ENCODE measurements around the gene COL5A1.
"Not testable (repeated sequence)": the region's sequence is repeated elsewhere in the genome, so short reads cannot be mapped to it uniquely, and the experiment has no call there.

COL5A1 gene

GRCh38 chr9:134682651-134683364 lies 41.2 kb downstream of the COL5A1 start:
- TF ChIP-seq, protein P1, sequence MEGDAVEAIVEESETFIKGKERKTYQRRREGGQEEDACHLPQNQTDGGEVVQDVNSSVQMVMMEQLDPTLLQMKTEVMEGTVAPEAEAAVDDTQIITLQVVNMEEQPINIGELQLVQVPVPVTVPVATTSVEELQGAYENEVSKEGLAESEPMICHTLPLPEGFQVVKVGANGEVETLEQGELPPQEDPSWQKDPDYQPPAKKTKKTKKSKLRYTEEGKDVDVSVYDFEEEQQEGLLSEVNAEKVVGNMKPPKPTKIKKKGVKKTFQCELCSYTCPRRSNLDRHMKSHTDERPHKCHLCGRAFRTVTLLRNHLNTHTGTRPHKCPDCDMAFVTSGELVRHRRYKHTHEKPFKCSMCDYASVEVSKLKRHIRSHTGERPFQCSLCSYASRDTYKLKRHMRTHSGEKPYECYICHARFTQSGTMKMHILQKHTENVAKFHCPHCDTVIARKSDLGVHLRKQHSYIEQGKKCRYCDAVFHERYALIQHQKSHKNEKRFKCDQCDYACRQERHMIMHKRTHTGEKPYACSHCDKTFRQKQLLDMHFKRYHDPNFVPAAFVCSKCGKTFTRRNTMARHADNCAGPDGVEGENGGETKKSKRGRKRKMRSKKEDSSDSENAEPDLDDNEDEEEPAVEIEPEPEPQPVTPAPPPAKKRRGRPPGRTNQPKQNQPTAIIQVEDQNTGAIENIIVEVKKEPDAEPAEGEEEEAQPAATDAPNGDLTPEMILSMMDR (IDR thresholded peaks at IDR 0.05; ENCODE audit: low read depth, low read length) = no peak

GRCh38 chr9:134683714-134684374 lies 42.2 kb downstream of the COL5A1 start:
- TF ChIP-seq, protein P1 (IDR thresholded peaks at IDR 0.05; ENCODE audit: low read depth, low read length) = no peak

More at GRCh38 chr9:134682651-134683364, 41.2 kb downstream of the COL5A1 start:
- DNase-seq (ENCODE audit: extremely low read depth, low read depth) = no peak

GRCh38 chr9:134684375-134684723 lies 42.7 kb downstream of the COL5A1 start:
- DNase-seq (ENCODE audit: extremely low read depth, low read depth) = no peak
- TF ChIP-seq, protein P1 (IDR thresholded peaks at IDR 0.05; ENCODE audit: low read depth, low read length) = no peak

More at GRCh38 chr9:134683714-134684374, 42.2 kb downstream of the COL5A1 start:
- DNase-seq (ENCODE audit: extremely low read depth, low read depth) = no peak

DNA sequence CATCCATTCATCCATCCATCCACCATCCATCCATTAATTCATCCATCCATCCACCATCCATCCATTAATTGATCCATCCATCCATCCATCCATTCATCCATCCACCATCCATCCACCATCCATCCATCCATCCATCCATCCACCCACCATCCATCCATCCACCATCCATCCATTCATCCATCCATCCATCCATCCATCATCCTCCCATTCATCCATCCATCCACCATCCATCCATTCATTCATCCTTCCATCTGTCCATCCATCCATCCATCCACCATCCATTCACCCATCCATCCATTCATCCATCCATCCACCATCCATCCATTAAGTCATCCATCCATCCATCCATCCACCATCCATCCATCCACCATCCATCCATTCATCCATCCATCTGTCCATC lies 43.3 kb downstream of the COL5A1 start:
- not testable (repeated sequence) for DNase-seq (ENCODE audit: extremely low read depth, low read depth)

DNA sequence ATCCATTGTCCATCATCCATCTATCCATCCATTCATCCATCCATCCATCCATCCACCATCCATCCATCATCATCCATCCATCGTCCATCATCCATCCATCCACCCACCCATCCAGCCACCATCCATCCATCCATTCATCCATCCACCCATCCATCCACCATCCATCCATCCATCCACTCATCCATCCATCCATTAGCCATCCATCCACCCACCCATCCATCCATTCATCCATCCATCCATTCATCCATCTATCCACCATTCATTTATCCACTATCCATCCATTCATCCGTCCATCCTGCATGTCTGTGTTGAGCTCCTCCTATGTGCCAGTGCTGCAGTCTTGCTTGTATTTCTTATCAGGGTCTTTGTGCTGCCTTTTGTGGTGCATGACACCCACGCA lies 44.2 kb downstream of the COL5A1 start:
- TF ChIP-seq, protein P1 (IDR thresholded peaks at IDR 0.05; ENCODE audit: low read depth, low read length) = no peak
- DNase-seq (ENCODE audit: extremely low read depth, low read depth) = no peak

DNA sequence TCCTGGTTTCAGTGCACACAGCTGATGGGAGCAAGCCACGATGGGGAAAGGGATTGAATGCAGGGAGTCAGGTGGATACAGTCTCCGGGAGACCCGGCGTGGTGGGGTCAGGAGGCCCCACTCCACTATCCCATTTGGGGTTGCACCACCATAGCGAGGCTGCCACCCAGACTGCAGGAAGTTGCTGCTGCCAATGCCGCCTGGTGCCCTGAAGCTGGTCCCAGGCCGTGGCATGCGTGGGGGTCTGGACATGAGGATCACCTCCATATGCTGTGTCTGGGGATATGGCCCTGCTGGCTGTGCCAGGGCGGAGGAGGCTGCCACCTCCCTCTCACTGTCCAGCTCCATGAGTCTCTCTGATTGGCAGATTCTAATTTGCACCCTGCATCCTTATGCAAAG lies 45.3 kb downstream of the COL5A1 start:
- DNase-seq (ENCODE audit: extremely low read depth, low read depth) = no peak
- TF ChIP-seq, protein P1 (IDR thresholded peaks at IDR 0.05; ENCODE audit: low read depth, low read length) = no peak

DNA sequence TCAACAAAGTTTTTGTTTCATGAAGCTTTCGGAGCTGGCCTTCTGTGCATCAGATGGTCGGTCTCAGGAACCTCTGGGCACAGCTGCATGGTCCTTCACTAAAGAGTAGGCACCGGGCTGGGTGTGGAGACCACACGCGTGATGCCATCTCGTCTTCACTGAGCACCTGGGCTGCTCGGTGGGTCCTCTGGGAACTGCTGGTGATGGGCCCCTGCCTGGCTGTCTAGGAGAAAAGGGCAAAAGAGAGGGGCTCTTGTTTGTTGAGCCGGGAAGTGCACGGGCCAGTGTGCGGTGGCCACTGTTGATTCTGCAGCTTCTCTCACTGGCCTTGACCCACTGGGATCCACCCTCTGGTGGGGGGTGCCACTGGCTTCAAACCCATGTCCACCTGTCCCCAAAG lies 46.0 kb downstream of the COL5A1 start:
- TF ChIP-seq, protein P1 (IDR thresholded peaks at IDR 0.05; ENCODE audit: low read depth, low read length) = no peak
- DNase-seq (ENCODE audit: extremely low read depth, low read depth) = no peak

Measured in AG09319 (cell line).